Measurements from ENCODE around the gene ALG14.

Gene ALG14

DNA sequence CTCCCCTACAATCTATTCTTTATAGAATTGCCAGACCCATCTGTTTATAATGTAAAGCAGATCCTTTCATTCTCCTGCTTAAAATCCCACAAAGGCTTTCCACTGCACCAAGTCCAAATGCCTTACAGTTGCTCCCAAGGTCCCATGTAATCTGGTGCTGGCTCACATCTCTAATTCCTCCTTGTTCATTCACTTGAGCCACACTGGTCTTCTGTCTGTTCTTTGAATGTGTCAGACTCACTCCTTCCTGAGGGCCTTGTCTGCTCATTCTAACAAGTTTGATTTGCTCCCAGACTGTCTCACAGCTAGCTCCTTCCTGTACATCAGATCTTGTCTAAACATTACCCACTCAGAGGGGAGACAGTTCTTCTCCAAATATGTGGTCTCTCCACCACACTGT is 38.9 kb downstream of the ALG14 start:
- TF ChIP-seq, protein P1, sequence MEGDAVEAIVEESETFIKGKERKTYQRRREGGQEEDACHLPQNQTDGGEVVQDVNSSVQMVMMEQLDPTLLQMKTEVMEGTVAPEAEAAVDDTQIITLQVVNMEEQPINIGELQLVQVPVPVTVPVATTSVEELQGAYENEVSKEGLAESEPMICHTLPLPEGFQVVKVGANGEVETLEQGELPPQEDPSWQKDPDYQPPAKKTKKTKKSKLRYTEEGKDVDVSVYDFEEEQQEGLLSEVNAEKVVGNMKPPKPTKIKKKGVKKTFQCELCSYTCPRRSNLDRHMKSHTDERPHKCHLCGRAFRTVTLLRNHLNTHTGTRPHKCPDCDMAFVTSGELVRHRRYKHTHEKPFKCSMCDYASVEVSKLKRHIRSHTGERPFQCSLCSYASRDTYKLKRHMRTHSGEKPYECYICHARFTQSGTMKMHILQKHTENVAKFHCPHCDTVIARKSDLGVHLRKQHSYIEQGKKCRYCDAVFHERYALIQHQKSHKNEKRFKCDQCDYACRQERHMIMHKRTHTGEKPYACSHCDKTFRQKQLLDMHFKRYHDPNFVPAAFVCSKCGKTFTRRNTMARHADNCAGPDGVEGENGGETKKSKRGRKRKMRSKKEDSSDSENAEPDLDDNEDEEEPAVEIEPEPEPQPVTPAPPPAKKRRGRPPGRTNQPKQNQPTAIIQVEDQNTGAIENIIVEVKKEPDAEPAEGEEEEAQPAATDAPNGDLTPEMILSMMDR (IDR thresholded peaks at IDR 0.05; ENCODE audit: borderline replicate concordance, insufficient read depth, low read depth, low read length), result no peak
- H3K4me3 ChIP-seq (ENCODE audit: low read depth, low read length), result no peak overlapping the region

DNA sequence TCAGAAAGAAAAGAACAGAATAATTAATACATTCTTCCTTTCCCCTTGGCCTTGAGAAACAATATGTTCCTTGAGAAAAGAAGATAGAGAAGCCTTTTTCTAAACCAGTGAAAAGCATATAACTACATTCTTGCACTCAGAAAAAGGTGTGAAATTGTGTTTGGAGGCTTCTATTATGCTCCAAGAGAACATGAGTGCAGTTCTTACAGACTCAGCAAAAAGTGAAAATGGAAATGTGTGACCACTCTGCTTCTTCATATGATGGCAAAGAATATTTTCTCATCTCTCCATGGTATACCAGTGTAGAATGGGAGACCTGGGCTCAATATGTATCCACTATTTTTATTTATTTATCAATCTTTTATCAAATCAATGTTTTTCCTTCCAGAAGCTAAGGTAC is 43.2 kb downstream of the ALG14 start:
- TF ChIP-seq, protein P1 (IDR thresholded peaks at IDR 0.05; ENCODE audit: borderline replicate concordance, insufficient read depth, low read depth, low read length), result no peak

DNA sequence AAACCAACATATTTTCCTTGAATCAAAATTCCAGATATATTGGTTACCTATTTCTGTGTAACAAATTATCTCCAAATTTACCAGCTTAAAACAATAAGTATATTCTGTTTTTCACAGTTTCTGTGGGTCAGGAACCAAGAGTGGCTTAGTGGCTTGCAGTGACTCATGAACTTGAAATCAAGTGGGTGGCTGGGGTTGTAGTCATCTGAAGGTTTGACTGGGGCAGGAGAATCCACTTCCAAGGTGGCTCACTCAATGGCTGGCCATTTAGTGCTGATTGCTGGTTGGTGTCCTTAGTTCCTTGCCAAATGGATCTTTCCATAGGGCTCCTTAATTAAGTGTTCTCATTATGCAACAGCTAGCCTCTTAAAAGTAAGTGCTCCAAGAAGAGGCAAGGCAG is 43.8 kb downstream of the ALG14 start:
- no peak overlapping the region for H3K4me3 ChIP-seq (ENCODE audit: low read depth, low read length)
- TF ChIP-seq, protein P1 (IDR thresholded peaks at IDR 0.05; ENCODE audit: borderline replicate concordance, insufficient read depth, low read depth, low read length), result no peak

More for the DNA sequence above, 43.2 kb downstream of the ALG14 start:
- H3K4me3 ChIP-seq (ENCODE audit: low read depth, low read length), result no peak overlapping the region

DNA sequence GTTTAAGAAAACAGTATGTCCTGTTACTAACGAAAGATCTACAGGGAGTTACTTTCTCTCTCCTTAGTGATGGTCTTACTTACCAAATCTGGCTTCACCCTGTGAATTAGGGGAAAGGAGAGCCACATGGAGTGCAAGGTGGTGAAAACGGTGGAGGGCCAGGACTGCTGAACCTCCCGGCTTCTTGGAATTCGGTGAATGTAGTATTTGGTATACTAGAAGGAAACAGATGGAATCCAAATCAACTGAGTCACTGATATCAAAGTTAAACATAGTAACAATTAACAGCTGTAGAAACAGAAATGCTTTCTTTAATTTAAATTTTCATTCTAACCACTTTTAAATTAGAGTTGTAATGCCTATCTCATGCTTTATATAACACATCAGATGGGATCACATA is 45.7 kb downstream of the ALG14 start:
- TF ChIP-seq, protein P1 (IDR thresholded peaks at IDR 0.05; ENCODE audit: borderline replicate concordance, insufficient read depth, low read depth, low read length), result no peak
- H3K4me3 ChIP-seq (ENCODE audit: low read depth, low read length), result no peak overlapping the region

DNA sequence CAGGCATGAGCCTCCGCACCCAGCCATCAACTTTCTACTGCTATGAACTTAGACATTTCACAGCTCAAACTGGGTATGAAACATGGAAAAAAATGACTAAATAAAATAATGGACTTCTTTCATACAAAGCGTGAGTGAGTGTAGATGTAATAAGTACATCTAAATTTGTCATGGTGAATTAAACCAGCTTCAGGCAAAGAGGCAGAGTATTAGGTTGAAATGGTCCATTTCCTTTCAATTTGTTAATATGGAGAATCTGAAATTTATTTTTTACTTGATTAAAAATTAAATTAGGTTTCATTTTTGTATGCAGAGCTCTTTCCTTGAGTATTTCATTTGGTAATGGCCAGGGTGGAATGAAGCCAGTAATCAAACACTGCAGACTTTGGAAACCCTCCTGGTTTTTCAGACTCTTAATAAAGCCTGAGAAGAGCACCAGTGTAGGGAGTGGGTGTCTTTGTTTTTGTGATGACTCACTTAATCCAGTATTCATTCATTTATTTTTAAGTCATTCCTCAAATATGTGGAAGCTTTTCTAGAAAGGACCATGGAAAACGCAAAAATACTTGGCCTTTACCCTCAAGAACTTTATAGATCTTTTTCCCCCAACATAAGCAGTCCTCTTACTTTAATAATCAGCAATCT is 49.2 kb downstream of the ALG14 start:
- H3K4me3 ChIP-seq (ENCODE audit: low read depth, low read length), result no peak overlapping the region
- TF ChIP-seq, protein P1 (IDR thresholded peaks at IDR 0.05; ENCODE audit: borderline replicate concordance, insufficient read depth, low read depth, low read length), result no peak

DNA sequence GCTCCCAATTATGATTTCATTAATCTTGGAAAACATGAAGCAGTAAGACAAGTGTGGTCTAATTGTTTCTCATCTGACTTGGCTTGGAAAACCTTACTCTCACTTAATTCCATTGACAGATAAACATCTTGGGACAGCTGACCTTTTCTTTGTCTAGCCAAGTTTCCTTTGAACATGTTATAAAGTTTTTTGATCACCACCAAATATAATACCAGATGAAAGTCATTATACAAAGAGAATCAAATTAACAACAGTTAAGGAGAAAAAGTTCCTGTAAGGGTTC is 50.2 kb downstream of the ALG14 start:
- TF ChIP-seq, protein P1 (IDR thresholded peaks at IDR 0.05; ENCODE audit: borderline replicate concordance, insufficient read depth, low read depth, low read length), result no peak
- no peak overlapping the region for H3K4me3 ChIP-seq (ENCODE audit: low read depth, low read length)

DNA sequence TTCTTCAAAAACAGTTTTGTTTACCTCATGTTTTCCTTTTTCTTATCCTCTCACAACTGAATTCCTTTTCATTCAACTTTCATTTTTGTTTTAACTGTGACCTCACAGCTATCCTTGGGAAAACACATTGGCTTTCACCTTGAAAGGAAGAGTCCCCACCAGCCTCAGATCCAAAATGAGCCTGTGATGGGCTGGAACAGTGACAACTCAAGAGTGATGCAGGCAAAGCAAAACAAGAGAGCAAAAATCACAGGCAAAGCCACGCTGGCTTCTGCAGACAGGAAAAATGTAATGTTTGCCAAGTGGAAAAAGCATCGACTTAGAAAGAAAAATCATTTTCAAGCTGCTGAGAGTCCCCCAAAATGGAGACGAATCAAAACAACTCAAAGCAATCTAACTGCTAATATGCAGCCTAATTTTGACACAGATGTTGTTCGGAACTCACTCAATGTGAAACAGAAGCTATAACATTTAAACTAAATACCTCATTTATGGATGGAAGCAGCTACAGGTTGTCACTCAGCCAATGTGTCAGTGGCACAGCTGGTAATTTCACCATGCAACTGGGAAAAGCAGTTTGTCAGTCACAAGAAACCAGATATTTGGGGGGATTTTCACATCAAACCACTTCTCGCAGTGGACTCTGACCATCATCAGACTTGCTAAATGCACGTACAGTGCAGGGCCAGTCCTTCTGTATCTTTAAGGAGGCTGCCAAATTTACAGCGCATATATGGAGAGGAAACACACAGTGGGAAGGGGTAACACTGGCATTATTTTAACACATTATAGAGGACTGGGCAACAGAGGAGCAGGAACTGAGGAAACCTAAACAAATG is 50.7 kb downstream of the ALG14 start:
- H3K4me3 ChIP-seq (ENCODE audit: low read depth, low read length), result no peak overlapping the region
- TF ChIP-seq, protein P1 (IDR thresholded peaks at IDR 0.05; ENCODE audit: borderline replicate concordance, insufficient read depth, low read depth, low read length), result no peak
